GM12878 (cell line): ENCODE results near the gene COQ10B. TPM values are rescaled to one million over a fixed set of nuclear protein-coding genes. Genes with fewer than 3 reads are reported as not detected.
A peak's percentile ranks its signal among the peaks of the same experiment; 100 is the strongest.

ENCODE experiments used
- ASH2L ChIP-seq: fragments of 300-600, 200-600 bp; sonication (generic); IDR thresholded peaks from 2 replicates; pipeline ENCODE4 v1.6.1; 2017; ENCODE audit warnings: low read depth, mild to moderate bottlenecking, borderline replicate concordance
- BMI1 ChIP-seq: fragments of 450-650 bp; IDR thresholded peaks from 2 replicates; pipeline ENCODE4 v1.6.1; 2016; ENCODE audit warnings: mild to moderate bottlenecking, moderate library complexity, borderline replicate concordance
- CHD2 ChIP-seq: IDR thresholded peaks from 2 replicates; pipeline ENCODE4 v1.6.1; 2011; ENCODE audit warnings: low read depth, low read length, improper control_type of control experiment, borderline replicate concordance
- CREB1 ChIP-seq: IDR thresholded peaks from 2 replicates; pipeline ENCODE4 v1.6.1; 2012; ENCODE audit warnings: low read depth, mild to moderate bottlenecking, inconsistent platforms
- DPF2 ChIP-seq: fragments of 450-650 bp; IDR thresholded peaks from 2 replicates; pipeline ENCODE4 v1.6.1; 2017; ENCODE audit warnings: mild to moderate bottlenecking
- ELK1 ChIP-seq: IDR thresholded peaks from 2 replicates; pipeline ENCODE4 v1.6.1; 2012; ENCODE audit warnings: low read depth, low read length, improper control_type of control experiment
- FOXK2 ChIP-seq: fragments of 450-650 bp; IDR thresholded peaks from 2 replicates; pipeline ENCODE4 v1.6.1; 2017; ENCODE audit warnings: mild to moderate bottlenecking, moderate library complexity
- IKZF1 ChIP-seq: fragments of 450-650 bp; conservative IDR thresholded peaks from 2 replicates; pipeline ENCODE4 v1.6.1; 2017; ENCODE audit warnings: antibody characterized with exemption, mild to moderate bottlenecking
- IKZF2 ChIP-seq, 2 experiments: fragments of 450-650 bp; IDR thresholded peaks; 2 replicates each; pipeline ENCODE4 v1.6.1; 2017; ENCODE audit warnings: mild to moderate bottlenecking in 2 of 2, moderate library complexity in 2 of 2
- JUND ChIP-seq: IDR thresholded peaks from 2 replicates; pipeline ENCODE4 v1.6.1; 2012; ENCODE audit warnings: low read depth, mild to moderate bottlenecking, low read length, improper control_type of control experiment, moderate library complexity
- NFIC ChIP-seq: IDR thresholded peaks from 2 replicates; pipeline ENCODE4 v1.6.1; 2012; ENCODE audit warnings: low read depth, mild to moderate bottlenecking, inconsistent platforms, low read length, moderate library complexity
- NFXL1 ChIP-seq: fragments of 450-650 bp; IDR thresholded peaks from 2 replicates; pipeline ENCODE4 v1.6.1; 2017; ENCODE audit warnings: antibody characterized with exemption, mild to moderate bottlenecking, borderline replicate concordance
- RAD51 ChIP-seq: fragments of 450-650 bp; IDR thresholded peaks from 2 replicates; pipeline ENCODE4 v1.6.1; 2016; ENCODE audit warnings: moderate library complexity, mild to moderate bottlenecking, inconsistent platforms
- RCOR1 ChIP-seq: conservative IDR thresholded peaks from 2 replicates; pipeline ENCODE4 v1.6.1; 2012; ENCODE audit warnings: low read depth, low read length, improper control_type of control experiment
- SREBF2 ChIP-seq: IDR thresholded peaks from 2 replicates; pipeline ENCODE4 v1.6.1; 2012; ENCODE audit warnings: mild to moderate bottlenecking, low read length
- STAT1 ChIP-seq: fragments of 450-650 bp; conservative IDR thresholded peaks from 2 replicates; pipeline ENCODE4 v1.6.1; 2014; ENCODE audit warnings: antibody characterized with exemption, mild to moderate bottlenecking
- TARDBP ChIP-seq: IDR thresholded peaks from 2 replicates; pipeline ENCODE4 v1.6.1; 2016; ENCODE audit warnings: borderline replicate concordance
- TCF12 ChIP-seq: IDR thresholded peaks from 2 replicates; pipeline ENCODE4 v1.6.1; 2011; ENCODE audit warnings: low read depth, mild to moderate bottlenecking, low read length
- TCF7 ChIP-seq: IDR thresholded peaks from 2 replicates; pipeline ENCODE4 v1.6.1; 2014; ENCODE audit warnings: antibody characterized with exemption, borderline replicate concordance
- USF2 ChIP-seq: IDR thresholded peaks from 2 replicates; pipeline ENCODE4 v1.6.1; 2011; ENCODE audit warnings: low read depth, low read length, improper control_type of control experiment, borderline replicate concordance
- ZBTB33 ChIP-seq: fragments of 450-650 bp; IDR thresholded peaks from 2 replicates; pipeline ENCODE4 v1.6.1; 2017; ENCODE audit warnings: mild to moderate bottlenecking
- ZNF622 ChIP-seq: fragments of 450-650 bp; IDR thresholded peaks from 2 replicates; pipeline ENCODE4 v1.6.1; 2017; ENCODE audit warnings: mild to moderate bottlenecking, inconsistent platforms
- polyA plus RNA-seq, 11 experiments: library from polyadenylated mRNA; depleted of rRNA in 4 of 11; unstranded in 6 of 11; stranded (reverse) in 5 of 11; fragments of >200 nt; fragmentation: Nextera tagmentation in 4 of 11; fragmentation: Illumina TruSeq in 1 of 11; extraction: Ambion mirVana in 4 of 11; extraction: Trizol in 1 of 11; gene quantifications; 1 replicate in 1 of 11; 2 replicates in 10 of 11; pipeline versions ENCODE4 v1.2.1 to v1.2.3, GENCODE V29; 2011 to 2016; ENCODE audit warnings: inconsistent platforms in 2 of 11, missing spikeins in 2 of 11, low read depth in 1 of 11
- total RNA-seq, 4 experiments: library from RNA; depleted of rRNA in 3 of 4; stranded (reverse); fragments of >200 nt in 3 of 4; fragmentation: Illumina TruSeq in 1 of 4; extraction: Trizol in 1 of 4; gene quantifications; 2 replicates each; pipeline versions ENCODE4 v1.2.1 to v1.2.3, GENCODE V29; 2013 to 2021
- TF ChIP-seq, protein P1 (sequence below): fragments of 450-650 bp; IDR thresholded peaks from 2 replicates; pipeline ENCODE4 v1.6.1; 2018; ENCODE audit warnings: borderline replicate concordance, mild to moderate bottlenecking; ENCODE audit not compliant: partially characterized antibody
- TF ChIP-seq, protein P2 (sequence below): IDR thresholded peaks from 2 replicates; pipeline ENCODE4 v1.6.1; 2012; ENCODE audit warnings: low read depth, low read length, improper control_type of control experiment

The COQ10B gene
- total and polyA plus RNA-seq, 10 of the 15 experiments (the other 5 are each of a cell fraction or from before 2014, with no cell fraction given) = 3.6 to 23.2 (median 13.2) TPM

GRCh38 chr2:197515739-197516392 lies 62.5 kb downstream of the COQ10B start, which contains the start of gene MOB4 (continued):
- no peak; the same call in 1 of the 2 replicates for TF ChIP-seq USF2
- TF ChIP-seq ZNF622 = no peak
- TF ChIP-seq RAD51 = no peak
- TF ChIP-seq SREBF2 = 0 out of 2 replicates have a peak, but pooled peaks have one; percentile 13
- 0 out of 2 replicates have a peak, but pooled peaks have one; percentile 71 for TF ChIP-seq RCOR1
- TF ChIP-seq, protein P1, sequence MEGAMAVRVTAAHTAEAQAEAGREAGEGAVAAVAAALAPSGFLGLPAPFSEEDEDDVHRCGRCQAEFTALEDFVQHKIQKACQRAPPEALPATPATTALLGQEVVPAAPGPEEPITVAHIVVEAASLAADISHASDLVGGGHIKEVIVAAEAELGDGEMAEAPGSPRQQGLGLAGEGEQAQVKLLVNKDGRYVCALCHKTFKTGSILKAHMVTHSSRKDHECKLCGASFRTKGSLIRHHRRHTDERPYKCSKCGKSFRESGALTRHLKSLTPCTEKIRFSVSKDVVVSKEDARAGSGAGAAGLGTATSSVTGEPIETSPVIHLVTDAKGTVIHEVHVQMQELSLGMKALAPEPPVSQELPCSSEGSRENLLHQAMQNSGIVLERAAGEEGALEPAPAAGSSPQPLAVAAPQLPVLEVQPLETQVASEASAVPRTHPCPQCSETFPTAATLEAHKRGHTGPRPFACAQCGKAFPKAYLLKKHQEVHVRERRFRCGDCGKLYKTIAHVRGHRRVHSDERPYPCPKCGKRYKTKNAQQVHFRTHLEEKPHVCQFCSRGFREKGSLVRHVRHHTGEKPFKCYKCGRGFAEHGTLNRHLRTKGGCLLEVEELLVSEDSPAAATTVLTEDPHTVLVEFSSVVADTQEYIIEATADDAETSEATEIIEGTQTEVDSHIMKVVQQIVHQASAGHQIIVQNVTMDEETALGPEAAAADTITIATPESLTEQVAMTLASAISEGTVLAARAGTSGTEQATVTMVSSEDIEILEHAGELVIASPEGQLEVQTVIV = peak; percentile 88
- TF ChIP-seq ASH2L = 0 out of 2 replicates have a peak, but pooled peaks have one; percentile 75
- TF ChIP-seq STAT1 = peak; percentile 98
- TF ChIP-seq IKZF2 (IDR thresholded peaks at IDR 0.05) = peak; percentile 44 to 70; a peak in 3 of 4 replicates
- TF ChIP-seq JUND = peak; percentile 95
- TF ChIP-seq BMI1 = no peak
- TF ChIP-seq NFXL1 = no peak
- no peak for TF ChIP-seq NFIC
- TF ChIP-seq DPF2 = peak; percentile 73
- peak; percentile 81 for TF ChIP-seq ELK1
- TF ChIP-seq TCF7 = no peak
- TF ChIP-seq CHD2 = peak; percentile 88
- peak; percentile 85 for TF ChIP-seq CREB1
- TF ChIP-seq IKZF1 = peak; percentile 91
- TF ChIP-seq, protein P2, sequence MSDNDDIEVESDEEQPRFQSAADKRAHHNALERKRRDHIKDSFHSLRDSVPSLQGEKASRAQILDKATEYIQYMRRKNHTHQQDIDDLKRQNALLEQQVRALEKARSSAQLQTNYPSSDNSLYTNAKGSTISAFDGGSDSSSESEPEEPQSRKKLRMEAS = peak; percentile 73
- no peak for TF ChIP-seq ZBTB33
- TF ChIP-seq FOXK2 = peak; percentile 57
- TF ChIP-seq TCF12 = peak; percentile 91
- no peak for TF ChIP-seq TARDBP
